Inflammatory macrophage treated with lipopolysaccharide for 4 hours (primary cell): Measurements from ENCODE around the gene HPS5.

Source experiments
- DNase-seq: peaks from one replicate; pipeline ENCODE4 v3.0.0-alpha.2; 2020

HPS5 gene

DNA sequence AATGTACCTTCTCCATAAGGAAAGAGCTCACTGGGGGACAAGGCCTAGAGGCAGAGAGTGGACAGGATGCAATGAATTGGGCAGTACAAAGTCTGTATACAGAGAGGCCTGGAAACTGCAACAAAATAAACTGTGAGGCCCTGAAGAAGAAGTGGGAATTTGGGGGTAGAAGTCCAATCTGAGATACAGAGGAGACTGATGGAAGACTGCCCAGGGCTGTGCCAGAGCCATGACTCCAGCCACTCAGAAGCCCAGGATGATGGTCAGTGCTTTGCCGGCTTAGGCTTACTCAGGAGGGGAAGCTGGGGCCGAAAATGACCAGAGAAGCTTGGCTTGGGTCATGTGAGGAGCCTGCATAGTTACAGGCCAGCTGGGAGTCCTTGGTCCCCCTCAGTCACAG, 91.1 kb downstream of the HPS5 start:
- no peak for DNase-seq

DNA sequence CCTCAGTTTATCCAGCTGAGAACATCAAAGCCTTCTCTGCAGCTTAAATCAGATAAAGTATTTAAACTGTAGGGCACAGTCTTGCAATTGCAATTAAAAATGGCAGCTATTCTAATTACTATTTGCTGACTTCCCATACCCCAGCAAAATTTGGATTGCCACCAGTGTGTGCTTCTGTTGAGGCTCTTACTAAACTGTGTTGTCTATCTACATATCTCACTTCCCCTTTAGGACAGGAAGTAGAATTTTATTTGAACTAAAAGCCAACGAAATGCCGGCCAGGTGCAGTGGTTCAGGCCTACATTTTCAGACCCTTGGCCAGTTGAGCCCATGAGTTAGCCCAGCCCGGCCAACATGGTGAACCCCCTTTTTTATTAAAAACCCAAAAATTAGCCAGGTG, 92.4 kb downstream of the HPS5 start:
- no peak for DNase-seq
